Activated T-helper 17 cell treated with anti-CD3 and anti-CD28 coated beads, Interleukin-2, amount 50 U/mL, for 72 hours (primary cell): ENCODE results near the gene HSD11B2. TPM values are rescaled to one million over a fixed set of nuclear protein-coding genes. Genes with fewer than 3 reads are reported as not detected.

Experiments
- ATAC-seq: fragments of 150-1000 bp; cut with Tn5 transposase; replicated peaks from 2 replicates; pipeline ENCODE4 v1.10.0; 2021; ENCODE audit warnings: mild to moderate bottlenecking, moderate library complexity
- H3K27ac Mint-ChIP-seq: one replicate; pipeline ENCODE4 v1.8.0; 2022; ENCODE audit warnings: mixed read lengths
- H3K27me3 Mint-ChIP-seq: one replicate; pipeline ENCODE4 v1.8.0; 2022; ENCODE audit warnings: mixed read lengths
- H3K36me3 Mint-ChIP-seq: one replicate; pipeline ENCODE4 v1.8.0; 2022; ENCODE audit warnings: low read depth, mild to moderate bottlenecking, mixed read lengths
- H3K4me1 Mint-ChIP-seq: one replicate; pipeline ENCODE4 v1.8.0; 2022; ENCODE audit warnings: mixed read lengths
- H3K4me3 Mint-ChIP-seq: one replicate; pipeline ENCODE4 v1.8.0; 2022; ENCODE audit warnings: mild to moderate bottlenecking, mixed read lengths
- H3K9me3 Mint-ChIP-seq: one replicate; pipeline ENCODE4 v1.8.0; 2022; ENCODE audit warnings: mixed read lengths
- total RNA-seq, 2 donors: library from RNA; stranded (reverse); gene quantifications; one replicate each; pipeline ENCODE4 v1.2.3, GENCODE V29; 2022

Gene HSD11B2
- total RNA-seq, 2 donors from 2014 or later, result 0.21 to 1.4 TPM

GRCh38 chr16:67419931-67420330, 11.0 kb upstream of the HSD11B2 start:
- H3K27me3 Mint-ChIP-seq, result peaks cover 21% of the 10 kb centered on the region
- no peak overlapping the region for H3K4me3 Mint-ChIP-seq
- H3K9me3 Mint-ChIP-seq, result no peaks in the 10 kb centered on the region
- no peak for ATAC-seq
- H3K4me1 Mint-ChIP-seq, result no peaks in the 10 kb centered on the region
- H3K27ac Mint-ChIP-seq, result no peak overlapping the region
- H3K36me3 Mint-ChIP-seq, result no peaks in the 10 kb centered on the region

GRCh38 chr16:67421030-67421429, 9.9 kb upstream of the HSD11B2 start:
- H3K4me1 Mint-ChIP-seq, result no peaks in the 10 kb centered on the region
- H3K9me3 Mint-ChIP-seq, result no peaks in the 10 kb centered on the region
- H3K27me3 Mint-ChIP-seq, result peaks cover 22% of the 10 kb centered on the region
- no peak for ATAC-seq
- H3K4me3 Mint-ChIP-seq, result no peak overlapping the region
- no peak overlapping the region for H3K27ac Mint-ChIP-seq
- H3K36me3 Mint-ChIP-seq, result no peaks in the 10 kb centered on the region

GRCh38 chr16:67423015-67423414, 7.9 kb upstream of the HSD11B2 start:
- no peak overlapping the region for H3K27ac Mint-ChIP-seq
- H3K4me3 Mint-ChIP-seq, result no peak overlapping the region
- H3K4me1 Mint-ChIP-seq, result no peaks in the 10 kb centered on the region
- H3K27me3 Mint-ChIP-seq, result peaks cover 22% of the 10 kb centered on the region
- ATAC-seq, result no peak
- H3K36me3 Mint-ChIP-seq, result no peaks in the 10 kb centered on the region
- no peaks in the 10 kb centered on the region for H3K9me3 Mint-ChIP-seq

- Mint-ChIP-seq H3K36me3 (no peaks in the 10 kb centered on the region), H3K27me3 (peaks cover 25% of the 10 kb centered on the region), H3K4me1 (no peaks in the 10 kb centered on the region), H3K4me3 (no peak overlapping the region), H3K27ac (no peak overlapping the region), H3K9me3 (no peaks in the 10 kb centered on the region)
- ATAC-seq, result no peak
These were observed 7.2 kb upstream of the HSD11B2 start for GRCh38 chr16:67423611-67424260.

GRCh38 chr16:67424261-67424615, 6.7 kb upstream of the HSD11B2 start:
- Mint-ChIP-seq H3K4me3 (no peak overlapping the region), H3K36me3 (no peaks in the 10 kb centered on the region), H3K4me1 (no peaks in the 10 kb centered on the region), H3K9me3 (no peaks in the 10 kb centered on the region), H3K27ac (no peak overlapping the region), H3K27me3 (peaks cover 29% of the 10 kb centered on the region)
- ATAC-seq, result no peak

- Mint-ChIP-seq H3K27ac (no peak overlapping the region), H3K4me1 (no peaks in the 10 kb centered on the region), H3K27me3 (peaks cover 29% of the 10 kb centered on the region), H3K9me3 (no peaks in the 10 kb centered on the region), H3K36me3 (no peaks in the 10 kb centered on the region), H3K4me3 (no peak overlapping the region)
- no peak for ATAC-seq
These were observed 5.9 kb upstream of the HSD11B2 start for GRCh38 chr16:67425061-67425460.

GRCh38 chr16:67425580-67425979, 5.3 kb upstream of the HSD11B2 start:
- H3K9me3 Mint-ChIP-seq, result no peaks in the 10 kb centered on the region

GRCh38 chr16:67426022-67426421, 4.9 kb upstream of the HSD11B2 start:
- no peak for ATAC-seq

More at GRCh38 chr16:67425580-67425979, 5.3 kb upstream of the HSD11B2 start:
- Mint-ChIP-seq H3K4me1 (no peaks in the 10 kb centered on the region), H3K27me3 (peaks cover 33% of the 10 kb centered on the region), H3K4me3 (no peak overlapping the region), H3K27ac (no peak overlapping the region), H3K36me3 (no peaks in the 10 kb centered on the region)
- no peak for ATAC-seq

GRCh38 chr16:67426950-67427349, 4.0 kb upstream of the HSD11B2 start:
- Mint-ChIP-seq H3K27ac (no peak overlapping the region), H3K36me3 (no peaks in the 10 kb centered on the region), H3K27me3 (peaks cover 33% of the 10 kb centered on the region), H3K4me1 (no peaks in the 10 kb centered on the region), H3K9me3 (no peaks in the 10 kb centered on the region), H3K4me3 (no peak overlapping the region)
- no peak for ATAC-seq

More at GRCh38 chr16:67426022-67426421, 4.9 kb upstream of the HSD11B2 start:
- Mint-ChIP-seq H3K4me3 (no peak overlapping the region), H3K36me3 (no peaks in the 10 kb centered on the region), H3K27me3 (peaks cover 33% of the 10 kb centered on the region), H3K27ac (no peak overlapping the region), H3K4me1 (no peaks in the 10 kb centered on the region), H3K9me3 (no peaks in the 10 kb centered on the region)

- H3K9me3 Mint-ChIP-seq, result no peaks in the 10 kb centered on the region
- no peaks in the 10 kb centered on the region for H3K4me1 Mint-ChIP-seq
- peaks cover 33% of the 10 kb centered on the region for H3K27me3 Mint-ChIP-seq
- H3K36me3 Mint-ChIP-seq, result no peaks in the 10 kb centered on the region
- H3K27ac Mint-ChIP-seq, result no peak overlapping the region
- peak; percentile 61 for ATAC-seq
- H3K4me3 Mint-ChIP-seq, result no peak overlapping the region
These were observed 2.7 kb upstream of the HSD11B2 start for GRCh38 chr16:67428146-67428731.

- Mint-ChIP-seq H3K9me3 (no peaks in the 10 kb centered on the region), H3K27ac (no peak overlapping the region), H3K36me3 (no peaks in the 10 kb centered on the region), H3K27me3 (peaks cover 29% of the 10 kb centered on the region), H3K4me3 (peak overlapping the region; percentile 72), H3K4me1 (no peaks in the 10 kb centered on the region)
- no peak for ATAC-seq
These were observed 1.7 kb upstream of the HSD11B2 start for GRCh38 chr16:67429053-67429798.

GRCh38 chr16:67429799-67430503, 970 bp upstream of the HSD11B2 start:
- no peaks in the 10 kb centered on the region for H3K4me1 Mint-ChIP-seq
- H3K27me3 Mint-ChIP-seq, result peaks cover 29% of the 10 kb centered on the region
- H3K4me3 Mint-ChIP-seq, result peak overlapping the region; percentile 72
- H3K27ac Mint-ChIP-seq, result no peak overlapping the region
- H3K36me3 Mint-ChIP-seq, result no peaks in the 10 kb centered on the region
- ATAC-seq, result no peak
- H3K9me3 Mint-ChIP-seq, result no peaks in the 10 kb centered on the region

- peak; percentile 44 for ATAC-seq
- Mint-ChIP-seq H3K4me3 (peak overlapping the region; percentile 72), H3K27ac (no peak overlapping the region), H3K9me3 (no peaks in the 10 kb centered on the region), H3K27me3 (peaks cover 25% of the 10 kb centered on the region), H3K4me1 (no peaks in the 10 kb centered on the region), H3K36me3 (no peaks in the 10 kb centered on the region)
These were observed 381 bp upstream of the HSD11B2 start for GRCh38 chr16:67430504-67430976.

GRCh38 chr16:67431775-67432505, 1.0 kb downstream of the HSD11B2 start:
- H3K4me1 Mint-ChIP-seq, result no peaks in the 10 kb centered on the region

More at GRCh38 chr16:67431775-67432505, 1.0 kb downstream of the HSD11B2 start:
- H3K36me3 Mint-ChIP-seq, result peaks cover 4% of the 10 kb centered on the region
- no peak overlapping the region for H3K27ac Mint-ChIP-seq
- no peak for ATAC-seq
- peak overlapping the region; percentile 44 for H3K4me3 Mint-ChIP-seq
- no peaks in the 10 kb centered on the region for H3K9me3 Mint-ChIP-seq
- peaks cover 19% of the 10 kb centered on the region for H3K27me3 Mint-ChIP-seq
